Measurements from ENCODE around the gene CLIP3. TPM values are rescaled to one million over a fixed set of nuclear protein-coding genes. Genes with fewer than 3 reads are reported as not detected.

Gene CLIP3
- total and polyA plus RNA-seq, 4 donors, result 0.59 to 1.5 (median 0.80) TPM

DNA sequence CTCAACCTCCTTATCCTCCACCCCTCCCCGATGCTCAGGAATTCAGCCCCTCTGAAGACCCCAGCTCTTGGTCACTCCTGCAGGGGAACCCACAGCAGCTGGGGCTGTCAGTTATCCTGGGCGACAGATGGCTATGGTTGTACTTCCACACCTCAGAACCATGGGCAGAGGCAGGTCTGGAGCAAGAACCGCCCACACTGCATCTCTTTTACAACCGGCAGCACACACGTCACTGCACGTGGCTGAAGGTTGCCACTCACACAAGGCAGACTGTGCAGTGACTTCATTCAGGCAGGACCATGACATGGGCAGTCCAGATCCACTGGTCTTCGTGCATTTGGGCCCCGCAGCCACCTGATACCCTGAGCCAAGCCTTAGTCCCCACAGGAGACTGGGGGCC lies 59.2 kb downstream of the CLIP3 start (continued):
- no peak for TF ChIP-seq FOXA1 (IDR thresholded peaks at IDR 0.05)

DNA sequence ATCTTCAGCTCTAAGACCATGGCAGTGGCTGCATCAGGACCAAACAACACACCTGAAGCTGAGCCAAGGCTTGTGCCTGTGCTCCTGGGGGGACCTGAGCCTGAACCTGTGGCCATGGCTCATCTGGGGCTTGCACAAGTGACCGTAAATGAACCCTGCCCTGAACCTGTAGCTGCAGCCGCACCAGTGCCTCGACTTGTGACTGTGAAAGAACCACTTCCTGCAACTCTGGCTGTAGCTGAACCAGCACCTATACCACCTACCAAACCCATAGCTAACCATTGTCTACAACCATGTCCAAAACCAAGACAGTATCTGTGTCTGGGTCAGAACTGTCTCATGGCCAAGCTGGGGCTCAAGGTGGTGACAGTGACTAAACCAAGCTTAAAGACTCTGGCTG lies 65.9 kb downstream of the CLIP3 start:
- 78% methylated on average over 3 of the region's 3 CpGs for WGBS
- no peak overlapping the region for H3K9ac ChIP-seq (ENCODE audit: low read depth in 1 of 2, low read length in 2 of 2)
- no peak overlapping the region for H3K4me3 ChIP-seq (ENCODE audit: low read depth in 1 of 3, low read length in 3 of 3)
- TF ChIP-seq, protein P1, sequence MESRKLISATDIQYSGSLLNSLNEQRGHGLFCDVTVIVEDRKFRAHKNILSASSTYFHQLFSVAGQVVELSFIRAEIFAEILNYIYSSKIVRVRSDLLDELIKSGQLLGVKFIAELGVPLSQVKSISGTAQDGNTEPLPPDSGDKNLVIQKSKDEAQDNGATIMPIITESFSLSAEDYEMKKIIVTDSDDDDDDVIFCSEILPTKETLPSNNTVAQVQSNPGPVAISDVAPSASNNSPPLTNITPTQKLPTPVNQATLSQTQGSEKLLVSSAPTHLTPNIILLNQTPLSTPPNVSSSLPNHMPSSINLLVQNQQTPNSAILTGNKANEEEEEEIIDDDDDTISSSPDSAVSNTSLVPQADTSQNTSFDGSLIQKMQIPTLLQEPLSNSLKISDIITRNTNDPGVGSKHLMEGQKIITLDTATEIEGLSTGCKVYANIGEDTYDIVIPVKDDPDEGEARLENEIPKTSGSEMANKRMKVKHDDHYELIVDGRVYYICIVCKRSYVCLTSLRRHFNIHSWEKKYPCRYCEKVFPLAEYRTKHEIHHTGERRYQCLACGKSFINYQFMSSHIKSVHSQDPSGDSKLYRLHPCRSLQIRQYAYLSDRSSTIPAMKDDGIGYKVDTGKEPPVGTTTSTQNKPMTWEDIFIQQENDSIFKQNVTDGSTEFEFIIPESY (IDR thresholded peaks at IDR 0.05), result no peak
- TF ChIP-seq, protein P2, sequence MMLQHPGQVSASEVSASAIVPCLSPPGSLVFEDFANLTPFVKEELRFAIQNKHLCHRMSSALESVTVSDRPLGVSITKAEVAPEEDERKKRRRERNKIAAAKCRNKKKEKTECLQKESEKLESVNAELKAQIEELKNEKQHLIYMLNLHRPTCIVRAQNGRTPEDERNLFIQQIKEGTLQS (IDR thresholded peaks at IDR 0.05), result no peak
- H3K4me1 ChIP-seq (ENCODE audit: control insufficient read depth in 4 of 4, insufficient read depth in 4 of 4, low read length in 3 of 4), result peaks cover 0 to 2% (median 0%) of the 10 kb centered on the region in 4 donors
- DNase-seq (ENCODE audit: low spot score), result no peak
- no peak overlapping the region for H3K27ac ChIP-seq (ENCODE audit: low read depth in 1 of 2, low read length in 2 of 2)
- no peaks in the 10 kb centered on the region for H3K9me3 ChIP-seq (ENCODE audit: control insufficient read depth in 4 of 4, low read length in 3 of 4)
- H3K36me3 ChIP-seq (ENCODE audit: control insufficient read depth in 4 of 4, insufficient read depth in 3 of 4, low read depth in 1 of 4, low read length in 3 of 4), result no peaks in the 10 kb centered on the region
- H3K27me3 ChIP-seq (ENCODE audit: control insufficient read depth in 4 of 4, insufficient read depth in 4 of 4, low read length in 3 of 4), result no peaks in the 10 kb centered on the region

Other genes with a start within 250 kb of the CLIP3 start
- gene PRODH2, start 220.0 kb downstream of the CLIP3 start, total RNA-seq, result 100 to 1,000 TPM in 1 of 2 donors, 10 to 100 TPM in 1; 56.4 to 116 TPM
- gene PRODH2, start 220.0 kb downstream of the CLIP3 start, polyA plus RNA-seq, result 100 to 1,000 TPM; 112 to 156 TPM
- gene NPHS1, start 180.4 kb downstream of the CLIP3 start, total RNA-seq, result under 1 TPM in 1 of 2 donors, not detected in 1; under 0.01 TPM
- not detected for gene NPHS1, start 180.4 kb downstream of the CLIP3 start, polyA plus RNA-seq
- gene KIRREL2, start 176.0 kb downstream of the CLIP3 start, total RNA-seq, result not detected
- not detected for gene KIRREL2, start 176.0 kb downstream of the CLIP3 start, polyA plus RNA-seq
- under 1 TPM in 1 of 2 donors, not detected in 1; 0.08 TPM for gene APLP1, start 164.3 kb downstream of the CLIP3 start, total RNA-seq
- gene APLP1, start 164.3 kb downstream of the CLIP3 start, polyA plus RNA-seq, result under 1 TPM; 0.16 to 0.51 TPM
- 1 to 10 TPM; 1.3 to 2.4 TPM for gene NFKBID, start 132.3 kb downstream of the CLIP3 start, total RNA-seq
- 1 to 10 TPM in 1 of 2 donors, under 1 TPM in 1; 0.66 to 1.2 TPM for gene NFKBID, start 132.3 kb downstream of the CLIP3 start, polyA plus RNA-seq
- 1 to 10 TPM; 2.0 to 3.1 TPM for gene HCST, start 130.3 kb downstream of the CLIP3 start, total RNA-seq
- gene HCST, start 130.3 kb downstream of the CLIP3 start, polyA plus RNA-seq, result 10 to 100 TPM in 1 of 2 donors, 1 to 10 TPM in 1; 4.6 to 13.3 TPM
- gene TYROBP, start 124.6 kb downstream of the CLIP3 start, total RNA-seq, result 10 to 100 TPM; 26.8 to 37.6 TPM
- gene TYROBP, start 124.6 kb downstream of the CLIP3 start, polyA plus RNA-seq, result 10 to 100 TPM; 43.8 to 89.6 TPM
- 1 to 10 TPM in 1 of 2 donors, under 1 TPM in 1; 0.89 to 1.9 TPM for gene LRFN3, start 96.5 kb downstream of the CLIP3 start, total RNA-seq
- 1 to 10 TPM; 2.2 to 8.4 TPM for gene LRFN3, start 96.5 kb downstream of the CLIP3 start, polyA plus RNA-seq
- gene SDHAF1, start 37.7 kb downstream of the CLIP3 start, total RNA-seq, result 10 to 100 TPM in 1 of 2 donors, 1 to 10 TPM in 1; 8.4 to 28.4 TPM
- gene SDHAF1, start 37.7 kb downstream of the CLIP3 start, polyA plus RNA-seq, result 10 to 100 TPM; 16.0 to 21.7 TPM
- 1 to 10 TPM; 1.8 to 4.4 TPM for gene SYNE4, start 24.1 kb downstream of the CLIP3 start, total RNA-seq
- gene SYNE4, start 24.1 kb downstream of the CLIP3 start, polyA plus RNA-seq, result 1 to 10 TPM; 4.3 to 5.7 TPM
- gene ALKBH6, start 18.7 kb downstream of the CLIP3 start, total RNA-seq, result 1 to 10 TPM; 6.3 to 8.3 TPM
- 10 to 100 TPM in 1 of 2 donors, 1 to 10 TPM in 1; 9.3 to 11.8 TPM for gene ALKBH6, start 18.7 kb downstream of the CLIP3 start, polyA plus RNA-seq
- 1 to 10 TPM; 1.8 to 2.3 TPM for gene THAP8, start 21.4 kb upstream of the CLIP3 start, total RNA-seq
- 1 to 10 TPM; 4.2 to 4.4 TPM for gene THAP8, start 21.4 kb upstream of the CLIP3 start, polyA plus RNA-seq
- 1 to 10 TPM in 1 of 2 donors, under 1 TPM in 1; 0.59 to 6.6 TPM for gene WDR62, start 22.0 kb upstream of the CLIP3 start, total RNA-seq
- under 1 TPM; 0.26 to 0.83 TPM for gene WDR62, start 22.0 kb upstream of the CLIP3 start, polyA plus RNA-seq
- not detected for gene OVOL3, start 78.3 kb upstream of the CLIP3 start, total RNA-seq
- gene OVOL3, start 78.3 kb upstream of the CLIP3 start, polyA plus RNA-seq, result not detected
- 10 to 100 TPM; 11.4 to 82.1 TPM for gene POLR2I, start 82.0 kb upstream of the CLIP3 start, total RNA-seq
- 100 to 1,000 TPM in 1 of 2 donors, 10 to 100 TPM in 1; 40.2 to 110 TPM for gene POLR2I, start 82.0 kb upstream of the CLIP3 start, polyA plus RNA-seq
- gene TBCB, start 82.6 kb upstream of the CLIP3 start, total RNA-seq, result 10 to 100 TPM; 29.8 to 43.2 TPM
- 10 to 100 TPM; 36.4 to 61.3 TPM for gene TBCB, start 82.6 kb upstream of the CLIP3 start, polyA plus RNA-seq
- 100 to 1,000 TPM in 1 of 2 donors, 10 to 100 TPM in 1; 79.5 to 119 TPM for gene CAPNS1, start 107.2 kb upstream of the CLIP3 start, total RNA-seq
- gene CAPNS1, start 107.2 kb upstream of the CLIP3 start, polyA plus RNA-seq, result 100 to 1,000 TPM in 1 of 2 donors, 10 to 100 TPM in 1; 87.2 to 280 TPM
- gene COX7A1, start 119.6 kb upstream of the CLIP3 start, total RNA-seq, result under 1 TPM; 0.17 to 0.33 TPM
- 10 to 100 TPM in 1 of 2 donors, 1 to 10 TPM in 1; 2.3 to 11.4 TPM for gene COX7A1, start 119.6 kb upstream of the CLIP3 start, polyA plus RNA-seq
- 1 to 10 TPM; 2.3 to 4.9 TPM for gene ZNF565, start 181.8 kb upstream of the CLIP3 start, total RNA-seq
- gene ZNF565, start 181.8 kb upstream of the CLIP3 start, polyA plus RNA-seq, result 1 to 10 TPM in 1 of 2 donors, under 1 TPM in 1; 0.95 to 2.2 TPM
- 10 to 100 TPM; 29.2 to 48.6 TPM for gene ZNF146, start 182.2 kb upstream of the CLIP3 start, total RNA-seq
- 10 to 100 TPM; 16.6 to 19.0 TPM for gene ZNF146, start 182.2 kb upstream of the CLIP3 start, polyA plus RNA-seq

Measured in liver (tissue), 9 donors.